ENCODE results near the gene MINK1. TPM values are rescaled to one million over a fixed set of nuclear protein-coding genes. Genes with fewer than 3 reads are reported as not detected.
A peak's percentile ranks its signal among the peaks of the same experiment; 100 is the strongest.

Gene MINK1
- 113 to 117 TPM (median 114 TPM) in 3 replicates for total RNA-seq

DNA sequence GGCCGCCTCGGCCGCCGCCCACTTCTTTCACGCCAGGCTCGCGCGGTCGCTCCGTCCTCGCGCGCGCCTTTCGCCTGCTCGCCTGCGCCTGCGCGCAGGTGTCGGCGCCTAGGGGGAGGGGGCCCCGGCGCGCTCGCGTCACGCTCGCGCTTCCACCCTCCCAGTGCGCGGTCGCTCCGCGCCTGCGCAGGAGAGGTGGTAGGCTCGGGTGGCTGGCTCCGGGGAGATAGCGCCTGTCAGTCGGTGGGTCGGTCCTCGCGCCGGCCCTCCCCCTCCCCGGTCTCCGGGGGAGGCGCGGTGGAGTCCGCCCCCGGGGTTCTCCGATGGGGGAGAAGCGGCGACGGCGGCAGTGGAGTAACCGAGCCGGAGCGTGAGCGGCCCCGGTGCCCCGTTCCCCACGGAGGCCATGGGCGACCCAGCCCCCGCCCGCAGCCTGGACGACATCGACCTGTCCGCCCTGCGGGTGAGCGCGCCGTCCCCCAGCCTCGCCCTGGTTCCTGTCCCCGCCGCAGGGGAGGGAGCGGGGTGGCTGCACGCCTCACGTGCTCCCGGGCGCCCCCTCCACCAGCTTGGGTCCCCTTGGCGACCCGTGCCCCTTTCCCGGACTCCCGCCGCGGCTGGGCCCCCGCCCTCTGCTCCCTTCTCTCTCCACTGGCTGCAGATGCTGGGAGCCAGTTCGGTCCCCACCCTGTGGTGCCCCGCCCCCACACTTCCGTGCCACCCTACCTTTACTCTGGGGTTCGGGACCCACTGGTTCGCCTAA lies at the start of gene MINK1:
MINK1 (plus strand) TSS at position 163 of the 763 bp plus-strand sequence; CDS start at position 407, 244 bp downstream.
- Mint-ChIP-seq H3K36me3 (peaks cover 1% of the 10 kb centered on the region), H3K9me3 (no peaks in the 10 kb centered on the region), H3K27me3 (ENCODE audit: low read depth) (no peaks in the 10 kb centered on the region), H3K4me3 (peak within 1 kb of the TSS; percentile 90), H3K27ac (peak within 1 kb of the TSS; percentile 98), H3K4me1 (peaks cover 31% of the 10 kb centered on the region)
- TF ChIP-seq, protein P1, sequence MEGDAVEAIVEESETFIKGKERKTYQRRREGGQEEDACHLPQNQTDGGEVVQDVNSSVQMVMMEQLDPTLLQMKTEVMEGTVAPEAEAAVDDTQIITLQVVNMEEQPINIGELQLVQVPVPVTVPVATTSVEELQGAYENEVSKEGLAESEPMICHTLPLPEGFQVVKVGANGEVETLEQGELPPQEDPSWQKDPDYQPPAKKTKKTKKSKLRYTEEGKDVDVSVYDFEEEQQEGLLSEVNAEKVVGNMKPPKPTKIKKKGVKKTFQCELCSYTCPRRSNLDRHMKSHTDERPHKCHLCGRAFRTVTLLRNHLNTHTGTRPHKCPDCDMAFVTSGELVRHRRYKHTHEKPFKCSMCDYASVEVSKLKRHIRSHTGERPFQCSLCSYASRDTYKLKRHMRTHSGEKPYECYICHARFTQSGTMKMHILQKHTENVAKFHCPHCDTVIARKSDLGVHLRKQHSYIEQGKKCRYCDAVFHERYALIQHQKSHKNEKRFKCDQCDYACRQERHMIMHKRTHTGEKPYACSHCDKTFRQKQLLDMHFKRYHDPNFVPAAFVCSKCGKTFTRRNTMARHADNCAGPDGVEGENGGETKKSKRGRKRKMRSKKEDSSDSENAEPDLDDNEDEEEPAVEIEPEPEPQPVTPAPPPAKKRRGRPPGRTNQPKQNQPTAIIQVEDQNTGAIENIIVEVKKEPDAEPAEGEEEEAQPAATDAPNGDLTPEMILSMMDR (IDR thresholded peaks at IDR 0.05; ENCODE audit: unreplicated experiment): no peak
- peak; percentile 89 to 91 for DNase-seq (ENCODE audit: low spot score in 2 of 2, unreplicated experiment in 2 of 2)

DNA sequence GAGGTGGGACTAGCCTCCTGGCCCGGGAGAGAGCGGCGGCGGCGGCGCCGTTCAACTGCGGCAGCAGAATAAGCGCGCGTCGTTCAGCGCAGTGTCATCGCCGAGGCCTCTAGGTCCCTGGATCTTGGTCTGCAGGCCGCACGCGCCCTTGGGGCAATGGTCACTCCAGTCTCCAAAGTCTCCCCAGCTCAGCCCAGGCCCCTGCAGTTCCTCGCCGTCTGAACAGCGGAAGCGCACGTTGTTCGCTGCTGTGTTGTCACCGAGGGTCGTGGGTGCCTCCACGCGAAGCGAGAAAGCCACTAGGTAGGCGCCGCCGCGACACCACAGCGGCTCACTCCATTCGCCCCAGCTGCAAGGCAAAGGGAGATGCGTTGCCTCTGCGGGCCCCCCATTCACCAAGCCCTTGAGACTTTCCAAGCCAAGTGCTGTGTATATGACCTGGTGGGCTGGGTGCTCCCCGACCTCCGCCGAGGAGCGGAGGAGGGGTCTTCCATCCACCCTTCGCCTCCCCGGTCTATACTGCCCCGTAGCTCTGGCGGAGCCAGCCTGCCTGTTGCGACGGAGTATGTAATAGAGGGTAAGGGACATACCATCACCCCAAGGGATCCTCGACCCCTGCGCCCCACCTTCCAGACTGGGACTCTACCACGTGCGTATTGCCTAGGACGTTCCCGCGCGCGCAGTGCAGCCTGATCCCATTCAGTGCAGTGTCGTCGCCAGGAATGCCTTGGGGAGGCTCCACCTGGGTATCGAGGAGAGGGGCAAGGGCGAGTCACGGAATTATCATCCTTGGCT lies 47.6 kb upstream of the MINK1 start:
- Mint-ChIP-seq H3K9me3 (no peaks in the 10 kb centered on the region), H3K36me3 (no peaks in the 10 kb centered on the region), H3K4me1 (peaks cover 16% of the 10 kb centered on the region), H3K27me3 (ENCODE audit: low read depth) (peaks cover 22% of the 10 kb centered on the region), H3K27ac (no peak overlapping the region), H3K4me3 (no peak overlapping the region)
- TF ChIP-seq, protein P1 (IDR thresholded peaks at IDR 0.05; ENCODE audit: unreplicated experiment): no peak
- no peak for DNase-seq (ENCODE audit: low spot score in 2 of 2, unreplicated experiment in 2 of 2)

DNA sequence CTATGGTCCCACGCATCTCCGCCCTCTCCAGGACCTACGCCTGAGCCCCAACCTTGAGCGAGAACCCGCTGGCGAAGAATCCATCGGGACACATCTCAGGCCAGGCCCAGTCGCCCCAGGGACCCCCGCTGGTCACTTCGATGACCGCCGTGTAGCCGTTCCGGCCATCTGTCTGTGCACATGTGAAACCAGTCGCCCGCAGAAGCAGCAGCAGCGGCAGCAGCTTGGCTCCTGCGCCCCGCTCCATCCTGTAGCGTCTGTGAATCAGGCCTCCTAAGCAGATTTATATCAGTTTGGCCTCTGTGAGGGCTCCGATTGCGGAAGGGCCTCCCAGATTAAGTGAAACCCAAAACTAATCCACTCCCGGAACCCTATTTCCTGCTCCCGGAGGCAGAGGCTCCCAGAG lies 47.0 kb upstream of the MINK1 start, which contains the start of gene VMO1:
VMO1 (minus strand) TSS at position 259 of the 406 bp plus-strand sequence; CDS start at position 247, 12 bp downstream.
- DNase-seq (ENCODE audit: low spot score in 2 of 2, unreplicated experiment in 2 of 2): no peak
- Mint-ChIP-seq H3K27ac (peak within 1 kb of the TSS; percentile 21), H3K4me3 (no peak within 1 kb of the TSS), H3K4me1 (peaks cover 19% of the 10 kb centered on the region), H3K36me3 (no peaks in the 10 kb centered on the region), H3K27me3 (ENCODE audit: low read depth) (peaks cover 20% of the 10 kb centered on the region), H3K9me3 (no peaks in the 10 kb centered on the region)
- TF ChIP-seq, protein P1 (IDR thresholded peaks at IDR 0.05; ENCODE audit: unreplicated experiment): no peak

DNA sequence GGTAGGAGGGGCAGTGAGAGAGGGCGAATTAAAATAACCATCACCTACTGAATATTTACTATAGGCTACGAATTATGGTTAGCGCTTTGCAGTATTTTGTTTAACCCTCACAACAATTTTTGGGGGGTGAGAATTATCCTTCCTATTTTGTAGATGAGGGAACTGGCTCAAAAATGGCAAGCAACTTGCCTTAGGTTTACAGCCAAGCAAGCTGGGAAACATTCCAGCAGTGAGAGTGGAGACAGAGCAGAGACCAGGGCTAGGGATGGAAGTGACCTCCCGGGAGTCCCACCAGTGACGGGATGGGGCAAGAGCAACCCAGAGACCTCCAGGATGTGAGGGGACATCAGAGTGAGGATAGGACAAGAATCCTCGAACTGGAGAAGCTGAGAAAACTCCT lies 46.6 kb upstream of the MINK1 start:
- TF ChIP-seq, protein P1 (IDR thresholded peaks at IDR 0.05; ENCODE audit: unreplicated experiment): no peak

DNA sequence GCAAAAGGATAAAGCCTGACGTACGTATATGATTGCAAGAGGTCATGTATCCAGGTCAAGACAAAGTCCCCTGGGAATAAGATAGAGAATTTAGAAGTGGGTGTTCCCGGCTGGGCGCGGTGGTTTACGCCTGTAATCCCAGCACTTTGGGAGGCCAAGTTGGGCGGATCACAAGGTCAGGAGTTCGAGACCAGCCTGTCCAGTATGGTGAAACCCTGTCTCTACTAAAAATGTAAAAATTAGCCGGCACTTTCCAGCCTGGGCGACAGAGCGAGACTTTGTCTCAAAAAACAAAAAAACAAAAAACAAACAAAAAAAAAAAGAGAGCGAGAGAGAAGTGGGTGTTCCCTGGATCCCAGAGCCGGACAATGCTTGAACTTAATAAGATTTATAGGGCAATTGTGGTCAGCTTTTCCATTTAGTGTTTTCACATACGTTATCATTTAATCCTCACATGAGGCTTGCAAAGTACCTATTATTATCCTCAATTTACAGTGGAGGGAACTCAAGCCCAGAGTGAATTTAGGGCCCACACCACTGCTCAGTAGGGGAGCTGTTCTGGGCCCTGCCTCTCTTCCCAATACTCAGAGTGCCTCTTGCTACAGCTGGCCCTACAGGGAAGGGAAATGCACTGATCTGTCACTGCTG lies 44.9 kb upstream of the MINK1 start:
- DNase-seq (ENCODE audit: low spot score in 2 of 2, unreplicated experiment in 2 of 2): no peak
- H3K4me3 Mint-ChIP-seq: peak overlapping the region; percentile 79
- no peak overlapping the region for H3K27ac Mint-ChIP-seq
- no peaks in the 10 kb centered on the region for H3K9me3 Mint-ChIP-seq
- peaks cover 20% of the 10 kb centered on the region for H3K27me3 Mint-ChIP-seq (ENCODE audit: low read depth)
- peaks cover 19% of the 10 kb centered on the region for H3K4me1 Mint-ChIP-seq
- TF ChIP-seq, protein P1 (IDR thresholded peaks at IDR 0.05; ENCODE audit: unreplicated experiment): no peak
- no peaks in the 10 kb centered on the region for H3K36me3 Mint-ChIP-seq

More for the DNA sequence above, 46.6 kb upstream of the MINK1 start:
- Mint-ChIP-seq H3K27me3 (ENCODE audit: low read depth) (peaks cover 20% of the 10 kb centered on the region), H3K27ac (no peak overlapping the region), H3K4me3 (no peak overlapping the region), H3K9me3 (no peaks in the 10 kb centered on the region), H3K4me1 (peaks cover 19% of the 10 kb centered on the region), H3K36me3 (no peaks in the 10 kb centered on the region)
- no peak for DNase-seq (ENCODE audit: low spot score in 2 of 2, unreplicated experiment in 2 of 2)
